C1 segment of cervical spinal cord (tissue), 14 donors: Measurements from ENCODE around the gene PRMT1.

Source experiments
- DNase-seq, 14 donors: peaks; one replicate each; lab custom pipeline; 2025; lab: John Stamatoyannopoulos, UW

PRMT1 gene

DNA sequence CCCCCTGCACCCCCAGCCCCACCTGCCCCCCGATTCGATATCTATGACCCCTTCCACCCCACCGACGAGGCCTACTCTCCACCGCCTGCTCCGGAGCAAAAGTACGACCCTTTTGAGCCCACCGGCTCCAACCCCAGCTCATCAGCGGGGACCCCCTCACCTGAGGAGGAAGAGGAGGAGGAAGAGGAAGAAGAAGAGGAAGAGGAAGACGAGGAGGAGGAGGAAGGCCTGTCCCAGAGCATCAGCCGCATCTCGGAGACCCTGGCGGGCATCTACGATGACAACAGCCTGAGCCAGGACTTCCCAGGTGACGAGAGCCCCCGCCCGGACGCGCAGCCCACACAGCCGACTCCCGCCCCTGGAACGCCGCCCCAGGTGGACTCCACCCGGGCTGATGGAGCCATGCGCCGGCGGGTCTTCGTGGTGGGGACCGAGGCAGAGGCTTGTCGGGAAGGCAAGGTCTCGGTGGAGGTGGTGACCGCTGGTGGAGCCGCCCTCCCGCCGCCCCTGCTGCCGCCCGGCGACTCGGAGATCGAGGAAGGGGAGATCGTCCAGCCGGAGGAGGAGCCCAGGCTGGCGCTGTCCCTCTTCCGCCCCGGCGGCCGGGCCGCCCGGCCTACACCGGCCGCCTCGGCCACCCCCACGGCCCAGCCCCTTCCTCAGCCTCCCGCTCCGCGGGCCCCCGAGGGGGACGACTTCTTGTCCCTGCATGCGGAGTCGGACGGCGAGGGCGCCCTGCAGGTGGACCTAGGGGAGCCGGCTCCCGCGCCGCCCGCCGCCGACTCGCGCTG, 25.8 kb upstream of the PRMT1 start:
- DNase-seq = no peak

DNA sequence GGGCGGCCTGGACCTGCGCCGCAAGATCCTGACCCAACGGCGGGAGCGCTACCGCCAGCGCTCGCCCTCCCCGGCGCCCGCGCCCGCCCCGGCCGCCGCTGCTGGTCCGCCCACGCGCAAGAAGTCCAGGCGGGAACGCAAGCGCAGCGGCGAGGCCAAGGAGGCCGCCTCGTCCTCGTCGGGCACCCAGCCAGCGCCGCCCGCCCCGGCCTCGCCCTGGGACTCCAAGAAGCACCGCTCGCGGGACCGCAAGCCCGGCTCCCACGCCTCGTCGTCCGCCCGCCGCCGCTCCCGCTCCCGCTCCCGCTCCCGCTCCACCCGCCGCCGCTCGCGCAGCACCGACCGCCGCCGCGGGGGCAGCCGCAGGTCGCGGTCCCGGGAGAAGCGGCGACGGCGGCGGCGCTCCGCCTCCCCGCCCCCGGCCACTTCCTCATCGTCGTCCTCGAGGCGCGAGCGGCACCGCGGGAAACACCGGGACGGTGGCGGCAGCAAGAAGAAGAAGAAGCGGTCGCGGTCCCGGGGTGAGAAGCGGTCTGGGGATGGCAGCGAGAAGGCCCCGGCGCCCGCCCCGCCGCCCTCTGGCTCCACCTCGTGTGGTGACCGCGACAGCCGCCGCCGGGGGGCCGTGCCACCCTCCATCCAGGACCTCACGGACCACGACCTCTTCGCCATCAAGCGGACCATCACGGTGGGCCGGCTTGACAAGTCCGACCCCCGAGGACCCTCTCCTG, 25.1 kb upstream of the PRMT1 start:
- no peak for DNase-seq

DNA sequence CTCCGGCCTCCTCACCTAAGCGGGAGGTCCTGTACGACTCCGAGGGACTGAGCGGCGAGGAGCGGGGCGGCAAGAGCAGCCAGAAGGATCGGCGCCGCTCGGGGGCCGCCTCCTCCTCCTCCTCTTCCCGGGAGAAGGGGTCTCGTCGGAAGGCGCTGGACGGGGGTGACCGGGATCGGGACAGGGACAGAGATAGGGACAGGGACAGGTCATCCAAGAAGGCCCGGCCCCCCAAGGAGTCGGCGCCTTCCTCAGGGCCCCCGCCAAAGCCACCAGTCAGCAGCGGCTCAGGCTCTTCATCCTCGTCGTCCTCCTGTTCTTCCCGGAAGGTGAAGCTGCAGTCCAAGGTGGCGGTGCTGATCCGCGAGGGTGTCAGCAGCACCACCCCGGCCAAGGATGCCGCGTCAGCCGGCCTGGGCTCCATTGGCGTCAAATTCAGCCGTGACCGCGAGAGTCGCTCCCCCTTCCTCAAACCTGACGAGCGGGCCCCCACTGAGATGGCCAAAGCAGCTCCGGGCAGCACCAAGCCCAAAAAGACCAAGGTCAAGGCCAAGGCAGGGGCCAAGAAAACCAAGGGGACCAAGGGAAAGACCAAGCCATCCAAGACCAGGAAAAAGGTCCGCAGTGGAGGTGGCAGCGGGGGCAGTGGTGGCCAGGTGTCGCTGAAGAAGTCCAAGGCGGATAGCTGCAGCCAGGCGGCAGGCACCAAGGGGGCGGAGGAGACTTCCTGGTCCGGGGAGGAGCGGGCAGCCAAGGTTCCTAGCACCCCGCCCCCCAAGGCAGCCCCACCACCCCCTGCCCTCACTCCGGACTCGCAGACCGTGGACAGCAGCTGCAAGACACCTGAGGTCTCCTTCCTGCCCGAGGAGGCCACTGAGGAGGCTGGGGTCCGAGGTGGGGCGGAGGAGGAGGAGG, 24.3 kb upstream of the PRMT1 start:
- DNase-seq = no peak

GRCh38 chr19:49653466-49653806, 23.6 kb upstream of the PRMT1 start:
- no peak for DNase-seq

DNA sequence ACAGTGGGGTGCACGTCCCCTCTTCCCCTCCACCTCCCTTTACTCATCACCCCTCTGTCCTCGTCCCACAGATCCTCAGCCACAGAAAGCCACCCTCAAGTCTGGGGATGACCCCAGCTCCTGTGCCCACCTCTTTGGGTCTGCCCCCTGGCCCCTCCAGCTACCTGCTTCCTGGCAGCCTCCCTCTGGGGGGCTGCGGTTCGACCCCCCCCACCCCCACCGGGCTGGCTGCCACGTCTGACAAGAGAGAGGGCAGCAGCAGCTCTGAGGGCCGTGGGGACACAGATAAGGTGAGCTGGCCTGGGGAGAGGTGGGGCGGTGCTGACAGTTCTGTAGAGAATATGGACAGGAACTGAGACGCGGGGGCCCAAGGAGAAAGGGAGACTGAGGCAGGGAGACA, 22.5 kb upstream of the PRMT1 start:
- no peak for DNase-seq

DNA sequence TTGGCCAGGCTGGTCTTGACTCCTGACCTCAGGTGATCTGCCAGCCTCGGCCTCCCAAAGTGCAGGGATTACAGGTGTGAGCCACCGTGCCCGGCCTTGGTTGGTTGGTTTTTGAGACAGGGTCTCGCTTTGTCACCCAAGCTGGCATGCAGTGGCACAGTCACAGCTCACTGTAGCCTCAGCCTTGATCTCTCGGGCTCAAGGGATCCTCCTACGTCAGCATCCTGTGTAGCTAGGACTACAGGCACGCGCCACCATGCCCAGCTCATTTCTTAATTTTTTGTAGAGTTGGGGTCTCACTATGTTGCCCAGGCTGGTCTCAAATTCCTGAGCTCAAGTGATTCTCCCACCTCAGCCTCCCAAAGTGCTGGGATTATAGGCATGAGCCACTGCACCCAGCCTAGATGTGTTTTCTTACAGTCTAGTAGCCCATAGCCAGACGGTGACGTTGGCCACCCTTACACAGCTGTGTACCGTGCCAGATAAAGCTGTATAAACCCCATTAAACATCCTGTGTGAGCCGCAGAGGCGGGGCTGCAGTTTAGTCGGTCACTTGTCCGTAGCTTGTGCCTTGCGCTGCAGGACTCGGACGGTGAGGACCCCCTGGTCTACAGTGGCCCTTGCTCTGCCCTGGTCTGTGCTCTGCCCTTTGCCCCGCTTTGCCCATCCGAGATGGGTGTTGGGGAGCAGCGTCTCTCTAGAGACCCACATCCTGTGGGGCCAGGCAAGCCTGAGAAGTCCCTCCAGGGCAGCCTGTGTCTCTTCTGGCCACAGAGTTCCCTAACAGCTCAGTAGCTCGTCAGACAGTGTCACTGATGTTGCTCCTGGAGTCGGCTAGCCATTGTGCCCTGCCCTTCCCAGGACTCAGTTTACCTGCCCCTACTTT, 21.3 kb upstream of the PRMT1 start:
- no peak for DNase-seq

DNA sequence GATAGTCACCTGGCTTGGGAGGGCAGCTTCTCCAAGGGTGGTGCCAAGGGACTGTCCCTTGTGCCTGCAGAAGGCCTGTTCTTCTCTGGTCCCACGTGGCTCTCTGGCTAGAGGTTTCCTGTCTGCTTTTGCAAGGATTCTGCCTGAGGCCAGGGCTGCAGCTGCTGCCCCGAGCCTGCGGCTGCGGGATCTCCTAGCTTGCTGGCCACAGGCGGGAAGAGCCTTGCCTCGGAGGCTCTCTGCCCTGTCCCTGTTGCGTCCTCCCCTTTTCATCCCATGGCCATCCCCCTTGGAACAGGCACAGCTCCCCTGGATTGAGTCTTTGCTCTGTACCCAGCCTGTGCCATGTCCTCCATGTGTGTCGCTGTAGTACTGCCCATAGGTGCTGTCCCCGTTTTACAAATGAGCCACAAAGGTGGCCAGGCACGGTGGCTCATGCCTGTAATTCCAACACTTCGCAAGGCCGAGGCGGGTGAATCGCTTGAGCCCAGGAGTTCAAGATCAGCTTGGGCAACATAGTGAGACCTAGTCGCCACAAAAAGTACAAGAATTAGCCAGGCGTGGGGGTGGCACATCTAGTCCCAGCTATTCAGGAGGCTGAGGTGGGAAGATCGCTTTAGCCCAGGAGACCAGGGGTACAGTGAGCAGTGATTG, 20.5 kb upstream of the PRMT1 start:
- no peak for DNase-seq

GRCh38 chr19:49657493-49658138, 19.5 kb upstream of the PRMT1 start:
- no peak for DNase-seq

DNA sequence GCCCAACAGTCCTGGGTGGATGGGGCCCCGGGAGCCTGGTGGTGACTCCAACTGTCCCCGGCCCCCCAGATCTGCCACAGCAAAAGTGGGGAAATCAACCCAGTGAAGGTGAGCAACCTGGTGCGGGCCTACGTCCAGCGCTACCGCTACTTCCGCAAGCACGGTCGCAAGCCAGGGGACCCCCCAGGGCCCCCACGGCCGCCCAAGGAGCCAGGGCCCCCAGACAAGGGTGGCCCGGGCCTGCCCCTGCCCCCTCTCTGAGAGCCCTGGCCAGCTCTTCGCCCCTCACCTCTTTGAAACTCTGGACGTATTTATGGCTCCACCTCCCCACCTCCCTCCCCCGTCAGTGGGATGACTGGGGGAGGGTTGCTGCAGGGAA, 18.9 kb upstream of the PRMT1 start:
- DNase-seq = no peak

- no peak for DNase-seq
Measured at GRCh38 chr19:49658566-49659442, 18.3 kb upstream of the PRMT1 start.

DNA sequence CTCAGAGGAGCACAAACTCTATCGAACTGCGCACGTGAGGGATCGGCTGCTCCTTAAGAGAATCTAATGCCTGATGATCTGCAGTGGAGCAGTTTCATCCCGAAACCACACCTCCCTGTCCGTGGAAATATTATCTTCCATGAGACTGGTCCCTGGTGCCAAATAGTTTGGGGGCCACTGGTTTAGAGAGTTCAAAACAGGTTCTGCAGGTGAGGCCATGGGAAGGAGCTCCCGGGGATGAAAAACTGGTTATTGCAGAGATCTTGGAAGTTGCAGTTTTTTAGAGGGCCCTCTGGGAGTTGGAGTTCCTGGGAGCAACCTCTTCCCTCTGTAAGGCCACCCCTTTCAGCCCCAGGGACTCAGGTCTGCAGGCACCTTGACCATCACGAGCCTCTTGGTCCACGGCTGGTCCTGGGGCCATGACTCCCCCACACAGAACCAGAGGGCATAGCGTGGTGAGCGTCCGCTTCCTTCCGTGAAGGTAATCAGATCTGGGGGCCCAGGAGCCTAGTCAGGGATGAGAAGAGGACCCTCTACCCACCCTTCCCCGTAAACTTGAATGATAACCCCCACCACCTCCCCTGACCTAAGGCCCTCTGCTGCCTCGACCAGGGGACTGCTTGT, 16.6 kb upstream of the PRMT1 start:
- DNase-seq = no peak

- no peak for DNase-seq
Measured at GRCh38 chr19:49662011-49662410, 15.1 kb upstream of the PRMT1 start.

- DNase-seq = no peak
Measured at GRCh38 chr19:49663224-49663623, 13.8 kb upstream of the PRMT1 start.

DNA sequence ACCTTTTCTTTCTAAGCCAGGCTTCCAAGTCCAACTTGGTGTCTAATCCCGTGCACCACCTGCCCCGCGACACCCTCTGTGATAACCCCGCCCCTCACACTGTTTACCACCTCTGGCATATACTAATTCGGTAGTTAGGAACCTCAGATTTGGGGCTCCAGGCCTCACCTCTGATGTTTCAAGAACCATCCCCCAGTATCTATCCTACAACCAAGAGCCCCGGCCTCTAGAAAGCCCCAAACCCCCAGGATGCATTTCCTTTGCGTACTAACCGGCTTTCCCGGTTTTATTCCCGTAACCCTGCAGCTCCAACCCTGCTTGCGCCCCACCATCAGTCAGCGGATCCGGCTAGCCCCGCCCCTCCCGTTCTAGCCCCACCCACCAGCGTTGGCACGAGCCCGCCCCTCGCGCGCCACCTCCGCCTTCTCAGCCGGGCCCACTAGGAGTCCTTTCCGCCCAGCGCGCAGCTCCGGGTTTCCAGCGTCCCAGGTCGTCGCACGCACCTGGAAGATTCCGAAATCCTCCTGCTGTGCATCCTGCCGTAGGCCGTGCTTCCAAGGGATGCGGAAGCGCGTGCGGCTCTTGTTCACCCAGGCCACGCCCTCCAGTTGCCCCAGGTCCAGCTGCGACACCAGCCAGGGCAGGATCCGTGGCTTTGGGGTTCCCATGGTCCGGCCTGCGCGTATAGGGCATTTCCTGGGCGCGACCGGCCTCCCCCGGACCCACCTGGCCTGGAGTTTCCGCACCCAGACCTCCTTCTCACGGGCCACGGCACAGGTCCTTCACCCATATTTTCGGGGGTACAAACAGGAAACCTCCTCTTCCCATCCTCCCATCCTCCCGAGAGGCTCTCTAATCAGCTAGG, 12.7 kb upstream of the PRMT1 start:
- peak; percentile 23 to 86 (median 78) for DNase-seq

- peak in 1 of 14 donors; percentile 26 for DNase-seq
Measured at GRCh38 chr19:49665036-49665350, 12.1 kb upstream of the PRMT1 start.

GRCh38 chr19:49665351-49666119, 11.5 kb upstream of the PRMT1 start, which contains the start of the genes BCL2L12 and IRF3:
Gene BCL2L12, plus strand, starts transcription at chr19:49665933. Its CDS starts 760 bp downstream, at chr19:49666693.
Gene IRF3, minus strand, starts transcription at chr19:49665857. Its CDS starts 1,019 bp downstream, at chr19:49664838.
- peak; percentile 47 to 96 (median 90) for DNase-seq

DNA sequence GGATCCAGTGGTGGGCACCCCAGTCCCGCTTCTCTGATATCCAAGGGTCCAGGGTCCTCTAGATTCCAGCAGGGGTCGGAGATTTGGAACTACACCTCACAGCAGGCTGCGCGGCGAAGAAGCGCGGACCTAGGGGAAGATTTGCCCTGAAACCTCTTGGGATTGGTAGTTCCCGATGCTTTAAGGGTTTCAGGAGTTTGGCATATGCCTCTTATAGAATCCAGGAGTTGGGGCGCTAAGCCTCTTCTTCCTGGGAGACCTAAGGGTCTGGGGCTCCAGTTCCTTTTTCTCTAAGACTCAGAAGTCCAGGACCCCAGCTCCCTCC, 11.0 kb upstream of the PRMT1 start:
- DNase-seq = no peak
